Caco-2 (cell line): Measurements from ENCODE around the gene NT5DC4. TPM values are rescaled to one million over a fixed set of nuclear protein-coding genes. Genes with fewer than 3 reads are reported as not detected.

Experiments used
- BruUV-seq: library from RNA; stranded (reverse); fragments of 400-500 nt; replicated peaks from 2 replicates; lab custom pipeline; 2021; lab: Mats Ljungman, UMichigan
- CTCF ChIA-PET: fragments of 300-600 bp; sonication (Branson Sonifier 250); formaldehyde crosslinking; loops from one replicate; lab custom pipeline; 2022; ENCODE audit warnings: antibody characterized with exemption; lab: Charles Lee
- POLR2A ChIA-PET: fragments of 300-600 bp; sonication (Branson Sonifier 250); formaldehyde crosslinking; loops from one replicate; lab custom pipeline; 2022; ENCODE audit warnings: antibody characterized with exemption; lab: Charles Lee
- DNase-seq, 2 experiments: peaks; one replicate each; pipeline versions ENCODE4 v3.0.0 to v3.0.0-alpha.2; 2020 to 2022
- H3K27me3 ChIP-seq: replicated peaks from 2 replicates; pipeline ENCODE4 v1.6.0; 2011; ENCODE audit warnings: low read length; ENCODE audit not compliant: control insufficient read depth, insufficient read depth
- H3K36me3 ChIP-seq: 2 replicates; pipeline ENCODE4 v1.5.1; 2011; ENCODE audit warnings: low read length; ENCODE audit not compliant: control insufficient read depth, insufficient read depth
- H3K4me1 ChIP-seq: fragments of 250-450 bp; sonication (Bioruptor Pico); 2 replicates; pipeline ENCODE4 v1.5.1; 2020; ENCODE audit warnings: mild to moderate bottlenecking
- H3K4me3 ChIP-seq: 2 replicates; pipeline ENCODE4 v1.5.1; 2011; ENCODE audit warnings: low read depth, mild to moderate bottlenecking, control low read depth, low read length
- H3K9me3 ChIP-seq: fragments of 250-450 bp; sonication (Bioruptor Pico); 2 replicates; pipeline ENCODE4 v1.5.1; 2020; ENCODE audit warnings: mild to moderate bottlenecking, moderate library complexity
- H3K27ac Mint-ChIP-seq: one replicate; pipeline ENCODE4 v1.8.0; 2022; ENCODE audit warnings: mixed read lengths; ENCODE audit not compliant: unreplicated experiment
- H3K27me3 Mint-ChIP-seq: one replicate; pipeline ENCODE4 v1.8.0; 2022; ENCODE audit warnings: mixed read lengths; ENCODE audit not compliant: insufficient read depth, unreplicated experiment
- H3K36me3 Mint-ChIP-seq: one replicate; pipeline ENCODE4 v1.8.0; 2022; ENCODE audit warnings: mild to moderate bottlenecking, mixed read lengths; ENCODE audit not compliant: insufficient read depth, unreplicated experiment
- H3K4me1 Mint-ChIP-seq: one replicate; pipeline ENCODE4 v1.8.0; 2022; ENCODE audit warnings: low read depth, mixed read lengths; ENCODE audit not compliant: unreplicated experiment
- H3K4me3 Mint-ChIP-seq: one replicate; pipeline ENCODE4 v1.8.0; 2022; ENCODE audit warnings: mild to moderate bottlenecking, moderate library complexity, mixed read lengths; ENCODE audit not compliant: unreplicated experiment
- H3K9me3 Mint-ChIP-seq: one replicate; pipeline ENCODE4 v1.8.0; 2022; ENCODE audit warnings: mixed read lengths; ENCODE audit not compliant: unreplicated experiment
- CTCF ChIP-seq, 2 experiments: fragments of 200-600 bp in 1 of 2; IDR thresholded peaks; 1 replicate in 1 of 2; 2 replicates in 1 of 2; pipeline versions ENCODE4 v1.5.1 to v1.8.0; 2011 to 2022; ENCODE audit warnings: antibody characterized with exemption in 1 of 2, control low read depth in 1 of 2, inconsistent platforms in 1 of 2, low read depth in 1 of 2, low read length in 1 of 2, mild to moderate bottlenecking in 1 of 2, moderate library complexity in 1 of 2; ENCODE audit not compliant: insufficient read depth in 1 of 2, severe bottlenecking in 1 of 2, unreplicated experiment in 1 of 2
- intact Hi-C: fragments of 100-400 bp; cut with micrococcal nuclease; formaldehyde crosslinking; loops from one replicate; pipeline ENCODE4 v1.10.0; 2022; ENCODE audit not compliant: unreplicated experiment
- total RNA-seq: library from RNA; stranded (reverse); gene quantifications from 2 replicates; pipeline ENCODE4 v1.2.3, GENCODE V29; 2022

Gene NT5DC4
- total RNA-seq, 1 experiment from 2014 or later: 4.0 TPM

GRCh38 chr2:112756207-112756606 is 35.4 kb downstream of the NT5DC4 start:
- Mint-ChIP-seq H3K27me3 (no peaks in the 10 kb centered on the region), H3K4me3 (no peak overlapping the region), H3K4me1 (no peaks in the 10 kb centered on the region), H3K9me3 (no peaks in the 10 kb centered on the region), H3K27ac (no peak overlapping the region), H3K36me3 (peaks cover 58% of the 10 kb centered on the region)
- H3K4me1 ChIP-seq: peaks cover 7% of the 10 kb centered on the region
- intact Hi-C loops: no loop called here
- peaks cover 3% of the 10 kb centered on the region for H3K36me3 ChIP-seq
- no peaks in the 10 kb centered on the region for H3K9me3 ChIP-seq
- no peaks in the 10 kb centered on the region for H3K27me3 ChIP-seq
- TF ChIP-seq CTCF (IDR thresholded peaks at IDR 0.05; ENCODE audit: insufficient read depth in 1 of 2, low read depth in 1 of 2, low read length in 1 of 2, severe bottlenecking in 1 of 2, unreplicated experiment in 1 of 2): no peak
- ChIA-PET CTCF (interaction anchor here (0.6 kb wide), 1 partner anchor 111 kb away, joined by 3 read pairs; no protein-coding TSS in a partner anchor), POLR2A (no interaction called here)
- BruUV-seq: no TSS peak
- no peak for DNase-seq
- H3K4me3 ChIP-seq: no peak overlapping the region

GRCh38 chr2:112757265-112757664 is 36.4 kb downstream of the NT5DC4 start:
- Histone ChIP-seq H3K4me3 (no peak overlapping the region), H3K4me1 (peaks cover 8% of the 10 kb centered on the region), H3K36me3 (peaks cover 3% of the 10 kb centered on the region), H3K9me3 (no peaks in the 10 kb centered on the region), H3K27me3 (no peaks in the 10 kb centered on the region)
- Mint-ChIP-seq H3K27me3 (no peaks in the 10 kb centered on the region), H3K4me3 (no peak overlapping the region), H3K27ac (no peak overlapping the region), H3K36me3 (peaks cover 69% of the 10 kb centered on the region), H3K4me1 (peaks cover 8% of the 10 kb centered on the region), H3K9me3 (no peaks in the 10 kb centered on the region)
- no TSS peak for BruUV-seq
- no peak for DNase-seq
- ChIA-PET CTCF (no interaction called here), POLR2A (no interaction called here)
- no peak for TF ChIP-seq CTCF (IDR thresholded peaks at IDR 0.05; ENCODE audit: insufficient read depth in 1 of 2, low read depth in 1 of 2, low read length in 1 of 2, severe bottlenecking in 1 of 2, unreplicated experiment in 1 of 2)
- intact Hi-C loops: no loop called here

GRCh38 chr2:112758711-112759110 is 37.9 kb downstream of the NT5DC4 start:
- H3K4me3 Mint-ChIP-seq: no peak overlapping the region
- H3K9me3 Mint-ChIP-seq: no peaks in the 10 kb centered on the region
- no peaks in the 10 kb centered on the region for H3K27me3 Mint-ChIP-seq
- no peak for DNase-seq
- peaks cover 68% of the 10 kb centered on the region for H3K36me3 Mint-ChIP-seq
- Histone ChIP-seq H3K4me3 (no peak overlapping the region), H3K9me3 (no peaks in the 10 kb centered on the region), H3K4me1 (peaks cover 11% of the 10 kb centered on the region), H3K36me3 (no peaks in the 10 kb centered on the region; the same call in 1 of the 2 replicates), H3K27me3 (no peaks in the 10 kb centered on the region)
- intact Hi-C loops: no loop called here
- no peak overlapping the region for H3K27ac Mint-ChIP-seq
- peaks cover 16% of the 10 kb centered on the region for H3K4me1 Mint-ChIP-seq
- no TSS peak for BruUV-seq
- no peak for TF ChIP-seq CTCF (IDR thresholded peaks at IDR 0.05; ENCODE audit: insufficient read depth in 1 of 2, low read depth in 1 of 2, low read length in 1 of 2, severe bottlenecking in 1 of 2, unreplicated experiment in 1 of 2)
- ChIA-PET CTCF (no interaction called here), POLR2A (no interaction called here)
